Small intestine (tissue), 7 donors: ENCODE measurements around the gene ETV5. TPM values are rescaled to one million over a fixed set of nuclear protein-coding genes. Genes with fewer than 3 reads are reported as not detected.

Experiments used
- DNase-seq, 2 donors: peaks; one replicate each; pipeline versions ENCODE4 v3.0.0 to v3.0.0-alpha.2; 2013
- FAIRE-seq: peaks from 2 replicates; lab custom pipeline; 2012; peaks lifted over from hg19 to GRCh38; lab: Jason Lieb, UNC
- H3K27ac ChIP-seq, 3 donors: one replicate each; pipeline ENCODE4 v1.5.1; 2013; ENCODE audit warnings: low read length in 2 of 3, mild to moderate bottlenecking in 2 of 3, control low read depth in 1 of 3, inconsistent platforms in 1 of 3, low read depth in 1 of 3, moderate library complexity in 1 of 3
- H3K27me3 ChIP-seq, 3 donors: one replicate each; pipeline ENCODE4 v1.6.1; 2013; ENCODE audit warnings: low read length in 3 of 3, inconsistent platforms in 1 of 3; ENCODE audit not compliant: control insufficient read depth in 3 of 3, insufficient read depth in 3 of 3
- H3K36me3 ChIP-seq, 3 donors: one replicate each; pipeline ENCODE4 v1.6.1; 2013; ENCODE audit warnings: low read length in 3 of 3, inconsistent platforms in 1 of 3, low read depth in 1 of 3, mild to moderate bottlenecking in 1 of 3, moderate library complexity in 1 of 3; ENCODE audit not compliant: control insufficient read depth in 3 of 3, insufficient read depth in 2 of 3
- H3K4me1 ChIP-seq, 3 donors: one replicate each; pipeline ENCODE4 v1.6.1; 2013; ENCODE audit warnings: low read length in 2 of 3, inconsistent platforms in 1 of 3, low read depth in 1 of 3, mild to moderate bottlenecking in 1 of 3, moderate library complexity in 1 of 3; ENCODE audit not compliant: control insufficient read depth in 3 of 3, insufficient read depth in 2 of 3
- H3K4me3 ChIP-seq, 3 donors: one replicate each; pipeline ENCODE4 v1.5.1; 2013; ENCODE audit warnings: low read length in 3 of 3, control low read depth in 1 of 3, inconsistent platforms in 1 of 3, low read depth in 1 of 3, mild to moderate bottlenecking in 1 of 3, moderate library complexity in 1 of 3
- H3K9me3 ChIP-seq, 2 donors: one replicate each; pipeline ENCODE4 v1.6.1; 2013; ENCODE audit warnings: low read depth in 1 of 2, low read length in 1 of 2; ENCODE audit not compliant: control insufficient read depth in 2 of 2, insufficient read depth in 1 of 2
- WGBS, 3 donors: extraction: QIAGEN DNeasy Blood & Tissue Kit; methylation state at CpG; one replicate each; pipeline ENCODE4 v1.1.7; 2013; 5-methylcytosine and 5-hydroxymethylcytosine counted together
- polyA plus RNA-seq, 4 donors: library from polyadenylated mRNA; stranded (reverse) in 3 of 4; unstranded in 1 of 4; fragments of 200-250 nt in 3 of 4; fragments of 120-200 nt in 1 of 4; gene quantifications; one replicate each; pipeline versions ENCODE4 v1.2.1 to v1.2.3, GENCODE V29; 2013
- donor health status: healthy with polysubstance abuse.
- donor health status: control.
- donor health status: control.
- donor health status: Bipolar disorder and iron deficiency.
- donor health status: healthy.

The ETV5 gene
- polyA plus RNA-seq, 4 donors: 0.45 to 4.4 (median 3.3) TPM

GRCh38 chr3:186046838-186047237 lies 62.1 kb downstream of the ETV5 start:
- Histone ChIP-seq H3K4me3 (no peak overlapping the region), H3K27ac (no peak overlapping the region), H3K27me3 (peaks cover 0 to 5% (median 0%) of the 10 kb centered on the region in 3 donors), H3K36me3 (peaks cover 0 to 4% (median 0%) of the 10 kb centered on the region in 3 donors), H3K9me3 (no peaks in the 10 kb centered on the region), H3K4me1 (no peaks in the 10 kb centered on the region)
- WGBS, 3 donors: 46 to 82% (median 60%) methylated on average over 5 of the region's 5 CpGs
- DNase-seq: no peak
- FAIRE-seq: no peak

DNA sequence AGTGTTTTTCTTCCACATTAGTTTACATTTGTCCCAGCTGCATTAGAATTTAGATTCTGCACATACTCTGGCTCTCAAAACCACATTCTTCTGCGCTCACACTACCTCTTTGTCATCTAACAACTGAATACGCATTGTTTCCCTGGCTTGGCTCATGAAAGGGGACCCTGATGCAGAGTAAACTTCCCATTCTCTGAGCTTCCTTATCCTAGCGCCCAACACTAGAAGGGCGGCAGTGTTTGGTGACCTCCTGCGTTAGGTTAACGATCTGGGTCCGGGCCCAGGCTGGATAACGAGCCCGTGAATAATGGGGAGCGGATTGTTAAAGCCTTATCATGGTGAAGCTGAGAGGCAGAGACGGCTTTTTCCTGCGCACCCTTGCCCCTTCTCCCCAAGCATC lies 63.9 kb downstream of the ETV5 start:
- Histone ChIP-seq H3K36me3 (peaks cover 0 to 3% (median 0%) of the 10 kb centered on the region in 3 donors), H3K27ac (no peak overlapping the region), H3K4me1 (no peaks in the 10 kb centered on the region), H3K4me3 (no peak overlapping the region), H3K9me3 (no peaks in the 10 kb centered on the region), H3K27me3 (peaks cover 0 to 5% (median 0%) of the 10 kb centered on the region in 3 donors)
- DNase-seq (no peak), FAIRE-seq (no peak)
- 54 to 68% (median 66%) methylated on average over 12 of the region's 12 CpGs for WGBS, 3 donors

- H3K27me3 ChIP-seq: peaks cover 0 to 5% (median 0%) of the 10 kb centered on the region in 3 donors
- no peak overlapping the region for H3K4me3 ChIP-seq
- H3K36me3 ChIP-seq: peaks cover 0 to 3% (median 0%) of the 10 kb centered on the region in 3 donors
- FAIRE-seq (no peak), DNase-seq (no peak)
- H3K9me3 ChIP-seq: no peaks in the 10 kb centered on the region
- no peaks in the 10 kb centered on the region for H3K4me1 ChIP-seq
- no peak overlapping the region for H3K27ac ChIP-seq
- whole genome bisulfite sequencing, 3 donors: 89 to 97% (median 91%) methylated on average over 3 of the region's 3 CpGs
Measured at GRCh38 chr3:186044427-186044826, 64.5 kb downstream of the ETV5 start.

- H3K4me3 ChIP-seq: no peak overlapping the region
- 73 to 81% (median 80%) methylated on average over 7 of the region's 7 CpGs for WGBS, 3 donors
- H3K27ac ChIP-seq: no peak overlapping the region
- no peaks in the 10 kb centered on the region for H3K4me1 ChIP-seq
- no peak for DNase-seq
- peaks cover 0 to 7% (median 2%) of the 10 kb centered on the region in 3 donors for H3K27me3 ChIP-seq
- no peak for FAIRE-seq
- peaks cover 0 to 5% of the 10 kb centered on the region in 2 donors for H3K9me3 ChIP-seq
- H3K36me3 ChIP-seq: no peaks in the 10 kb centered on the region
Measured at GRCh38 chr3:186042521-186043202, 66.2 kb downstream of the ETV5 start.

DNA sequence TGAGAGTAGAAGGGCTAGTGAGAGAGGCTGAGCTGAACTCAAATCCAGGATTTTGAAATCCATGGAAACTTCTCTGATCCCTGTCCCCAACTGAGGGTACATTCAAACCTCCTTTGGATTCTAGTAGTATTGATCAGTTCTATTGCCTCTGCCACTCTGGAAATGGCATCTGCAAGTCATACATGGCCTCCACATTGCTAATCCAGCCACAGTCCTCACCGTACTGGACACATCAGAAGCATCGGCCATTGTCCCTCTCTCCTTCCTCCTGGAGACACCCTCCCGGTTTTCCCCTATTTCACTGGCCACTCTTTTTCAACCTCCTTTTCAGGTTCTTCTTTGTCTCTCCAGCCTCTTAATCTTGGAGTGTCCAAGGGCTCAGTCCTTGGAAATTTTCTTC lies 66.9 kb downstream of the ETV5 start:
- Histone ChIP-seq H3K27me3 (peaks cover 0 to 7% (median 2%) of the 10 kb centered on the region in 3 donors), H3K9me3 (peaks cover 0 to 5% of the 10 kb centered on the region in 2 donors), H3K4me3 (no peak overlapping the region), H3K36me3 (no peaks in the 10 kb centered on the region), H3K4me1 (no peaks in the 10 kb centered on the region), H3K27ac (no peak overlapping the region)
- 89 to 96% (median 94%) methylated on average over 3 of the region's 3 CpGs for WGBS, 3 donors
- DNase-seq (no peak), FAIRE-seq (no peak)

GRCh38 chr3:186038360-186038759 lies 70.5 kb downstream of the ETV5 start:
- no peaks in the 10 kb centered on the region for H3K36me3 ChIP-seq
- FAIRE-seq: no peak
- 63 to 65% (median 64%) methylated on average over 4 of the region's 4 CpGs for WGBS, 3 donors
- peaks cover 0 to 9% (median 2%) of the 10 kb centered on the region in 3 donors for H3K27me3 ChIP-seq
- peaks cover 0 to 5% of the 10 kb centered on the region in 2 donors for H3K9me3 ChIP-seq
- no peak for DNase-seq
- no peak overlapping the region for H3K27ac ChIP-seq
- H3K4me3 ChIP-seq: no peak overlapping the region
- no peaks in the 10 kb centered on the region for H3K4me1 ChIP-seq

GRCh38 chr3:186035277-186035676 lies 73.6 kb downstream of the ETV5 start:
- Histone ChIP-seq H3K9me3 (peaks cover 0 to 5% of the 10 kb centered on the region in 2 donors), H3K36me3 (no peaks in the 10 kb centered on the region), H3K4me3 (no peak overlapping the region), H3K27ac (no peak overlapping the region), H3K27me3 (peaks cover 0 to 4% (median 2%) of the 10 kb centered on the region in 3 donors), H3K4me1 (no peaks in the 10 kb centered on the region)
- no peak for DNase-seq
- no peak for FAIRE-seq
- 71 to 81% (median 76%) methylated on average over 4 of the region's 4 CpGs for WGBS, 3 donors

DNA sequence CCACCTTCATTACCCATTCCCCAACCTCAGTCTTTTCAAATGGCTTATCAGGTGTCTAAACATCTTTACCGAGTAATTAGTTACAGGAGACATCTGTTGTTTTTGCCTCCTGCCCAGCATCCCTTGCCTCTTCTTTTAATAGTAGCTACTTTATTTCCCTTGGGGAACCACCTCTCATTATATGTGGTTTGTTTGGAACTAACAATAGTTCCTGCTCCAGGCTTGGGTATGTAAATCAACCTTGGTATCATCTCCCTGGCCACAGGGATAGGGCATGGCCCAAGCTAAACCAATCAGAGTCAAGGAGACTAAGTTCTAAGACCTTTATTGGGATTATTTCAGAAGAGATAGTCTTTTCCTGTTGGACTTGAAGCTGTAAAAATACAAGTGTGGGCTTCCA lies 76.6 kb downstream of the ETV5 start:
- no peak for DNase-seq
- Histone ChIP-seq H3K36me3 (no peaks in the 10 kb centered on the region), H3K9me3 (no peaks in the 10 kb centered on the region), H3K27ac (no peak overlapping the region), H3K4me3 (no peak overlapping the region), H3K4me1 (no peaks in the 10 kb centered on the region), H3K27me3 (peaks cover 0 to 2% (median 0%) of the 10 kb centered on the region in 3 donors)
- FAIRE-seq: no peak
- 82 to 96% (median 85%) methylated on average over 1 of the region's 1 CpG for WGBS, 3 donors
